ENCODE results near the gene CMKLR1.

DNA sequence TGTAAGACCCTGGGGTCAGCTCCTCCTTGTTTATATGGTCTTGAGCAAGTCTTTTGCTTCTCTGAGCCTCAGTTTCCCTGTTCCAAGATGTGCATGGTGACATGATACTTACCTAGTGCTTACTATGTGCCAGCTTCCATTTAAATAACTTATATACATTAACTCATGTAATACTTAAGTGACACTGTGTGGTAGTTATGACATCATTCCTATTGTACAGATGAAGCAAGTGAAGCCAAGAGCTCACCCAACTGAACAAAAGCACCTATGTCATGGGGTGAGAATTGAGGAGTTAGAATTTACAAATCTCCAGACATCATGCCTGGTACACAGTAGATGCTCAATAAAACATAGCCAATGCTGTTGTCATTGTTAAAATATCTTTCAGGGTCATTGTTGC is 41.3 kb upstream of the CMKLR1 start:
- TF ChIP-seq, protein P1, sequence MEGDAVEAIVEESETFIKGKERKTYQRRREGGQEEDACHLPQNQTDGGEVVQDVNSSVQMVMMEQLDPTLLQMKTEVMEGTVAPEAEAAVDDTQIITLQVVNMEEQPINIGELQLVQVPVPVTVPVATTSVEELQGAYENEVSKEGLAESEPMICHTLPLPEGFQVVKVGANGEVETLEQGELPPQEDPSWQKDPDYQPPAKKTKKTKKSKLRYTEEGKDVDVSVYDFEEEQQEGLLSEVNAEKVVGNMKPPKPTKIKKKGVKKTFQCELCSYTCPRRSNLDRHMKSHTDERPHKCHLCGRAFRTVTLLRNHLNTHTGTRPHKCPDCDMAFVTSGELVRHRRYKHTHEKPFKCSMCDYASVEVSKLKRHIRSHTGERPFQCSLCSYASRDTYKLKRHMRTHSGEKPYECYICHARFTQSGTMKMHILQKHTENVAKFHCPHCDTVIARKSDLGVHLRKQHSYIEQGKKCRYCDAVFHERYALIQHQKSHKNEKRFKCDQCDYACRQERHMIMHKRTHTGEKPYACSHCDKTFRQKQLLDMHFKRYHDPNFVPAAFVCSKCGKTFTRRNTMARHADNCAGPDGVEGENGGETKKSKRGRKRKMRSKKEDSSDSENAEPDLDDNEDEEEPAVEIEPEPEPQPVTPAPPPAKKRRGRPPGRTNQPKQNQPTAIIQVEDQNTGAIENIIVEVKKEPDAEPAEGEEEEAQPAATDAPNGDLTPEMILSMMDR (IDR thresholded peaks at IDR 0.05; ENCODE audit: low read length) = no peak
- TF ChIP-seq EZH2phosphoT487 (IDR thresholded peaks at IDR 0.05; ENCODE audit: low read length) = no peak

Data from MM.1S (cell line).